Measurements from ENCODE around the gene ADAMTS9.

ADAMTS9 gene

GRCh38 chr3:64726414-64727090 is 38.8 kb upstream of the ADAMTS9 start:
- TF ChIP-seq, protein P1, sequence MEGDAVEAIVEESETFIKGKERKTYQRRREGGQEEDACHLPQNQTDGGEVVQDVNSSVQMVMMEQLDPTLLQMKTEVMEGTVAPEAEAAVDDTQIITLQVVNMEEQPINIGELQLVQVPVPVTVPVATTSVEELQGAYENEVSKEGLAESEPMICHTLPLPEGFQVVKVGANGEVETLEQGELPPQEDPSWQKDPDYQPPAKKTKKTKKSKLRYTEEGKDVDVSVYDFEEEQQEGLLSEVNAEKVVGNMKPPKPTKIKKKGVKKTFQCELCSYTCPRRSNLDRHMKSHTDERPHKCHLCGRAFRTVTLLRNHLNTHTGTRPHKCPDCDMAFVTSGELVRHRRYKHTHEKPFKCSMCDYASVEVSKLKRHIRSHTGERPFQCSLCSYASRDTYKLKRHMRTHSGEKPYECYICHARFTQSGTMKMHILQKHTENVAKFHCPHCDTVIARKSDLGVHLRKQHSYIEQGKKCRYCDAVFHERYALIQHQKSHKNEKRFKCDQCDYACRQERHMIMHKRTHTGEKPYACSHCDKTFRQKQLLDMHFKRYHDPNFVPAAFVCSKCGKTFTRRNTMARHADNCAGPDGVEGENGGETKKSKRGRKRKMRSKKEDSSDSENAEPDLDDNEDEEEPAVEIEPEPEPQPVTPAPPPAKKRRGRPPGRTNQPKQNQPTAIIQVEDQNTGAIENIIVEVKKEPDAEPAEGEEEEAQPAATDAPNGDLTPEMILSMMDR (IDR thresholded peaks at IDR 0.05; ENCODE audit: control extremely low read depth, extremely low read depth, low read depth, missing control alignments): no peak
- ChIA-PET CTCF (interaction anchor here (1.0 to 1.2 kb wide), 3 partner anchors 14 to 192 kb away, joined by 3 read pairs; no protein-coding TSS in a partner anchor), POLR2A (no interaction called here)
- DNase-seq (ENCODE audit: extremely low spot score): no peak

- TF ChIP-seq, protein P1 (IDR thresholded peaks at IDR 0.05; ENCODE audit: control extremely low read depth, extremely low read depth, low read depth, missing control alignments): no peak
- ChIA-PET CTCF (interaction anchor here (1.5 kb wide), 1 partner anchor 15 kb away, joined by 3 read pairs; no protein-coding TSS in a partner anchor), POLR2A (no interaction called here)
- no peak for DNase-seq (ENCODE audit: extremely low spot score)
Measured at GRCh38 chr3:64718976-64719375, 31.2 kb upstream of the ADAMTS9 start.

DNA sequence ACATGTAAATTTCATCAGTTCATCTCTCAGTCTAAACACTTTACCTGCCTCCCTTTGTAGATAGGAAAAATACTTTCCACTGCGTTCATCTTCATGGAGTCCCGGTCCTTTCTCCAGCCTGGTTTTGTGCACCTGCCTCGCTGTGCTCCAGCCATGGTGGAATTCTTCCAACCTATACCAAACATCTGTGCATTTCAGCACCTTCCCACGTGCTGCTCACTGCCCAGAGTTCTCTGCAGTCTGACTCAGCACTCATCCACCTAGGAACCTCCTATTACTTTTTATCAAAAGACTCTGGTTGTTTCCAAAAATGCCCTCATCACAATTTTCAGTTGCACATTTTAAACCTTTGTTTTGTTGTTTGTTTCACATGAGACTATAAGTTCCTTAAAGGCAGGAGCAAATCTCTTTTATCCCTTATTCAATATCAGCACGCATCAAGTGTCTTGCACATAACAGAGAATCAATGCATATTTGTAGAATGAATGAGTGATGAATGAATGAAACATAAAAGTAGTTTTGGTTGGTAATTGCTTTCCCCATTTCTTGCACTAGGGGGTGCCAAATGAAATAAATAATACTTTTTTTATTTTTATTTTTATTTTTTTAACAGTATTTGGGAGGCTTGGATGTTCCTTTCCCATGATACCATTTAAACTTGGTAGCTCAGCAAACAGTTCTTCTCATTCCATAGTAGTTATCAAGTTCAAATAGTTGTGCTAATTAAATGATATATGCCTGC is 30.2 kb upstream of the ADAMTS9 start:
- TF ChIP-seq, protein P1 (IDR thresholded peaks at IDR 0.05; ENCODE audit: control extremely low read depth, extremely low read depth, low read depth, missing control alignments): no peak
- no peak for DNase-seq (ENCODE audit: extremely low spot score)
- POLR2A ChIA-PET: no interaction called here
- CTCF ChIA-PET: interaction anchor here (1.5 kb wide), 1 partner anchor 14 kb away, joined by 3 read pairs; no protein-coding TSS in a partner anchor

DNA sequence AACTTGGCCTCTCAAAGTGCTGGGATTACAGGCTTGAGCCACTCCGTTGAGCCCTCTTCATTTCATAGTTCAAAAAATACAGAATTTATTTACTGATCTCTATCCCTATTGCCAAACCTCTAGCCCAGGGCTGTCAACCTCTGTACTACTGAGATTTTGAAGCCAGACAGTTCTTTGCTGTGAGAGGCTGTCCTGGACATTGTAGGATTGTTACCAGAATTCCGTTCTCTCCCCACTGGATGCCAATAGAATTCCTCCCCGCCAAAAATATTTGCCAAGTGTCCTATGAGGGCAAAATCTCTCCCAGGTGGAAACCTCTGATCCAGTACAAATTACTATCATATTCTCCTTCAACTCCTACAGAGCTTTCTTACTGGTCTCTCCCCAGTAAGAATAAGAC is 29.6 kb upstream of the ADAMTS9 start:
- DNase-seq (ENCODE audit: extremely low spot score): no peak
- TF ChIP-seq, protein P1 (IDR thresholded peaks at IDR 0.05; ENCODE audit: control extremely low read depth, extremely low read depth, low read depth, missing control alignments): no peak
- ChIA-PET POLR2A (no interaction called here), CTCF (no interaction called here)

DNA sequence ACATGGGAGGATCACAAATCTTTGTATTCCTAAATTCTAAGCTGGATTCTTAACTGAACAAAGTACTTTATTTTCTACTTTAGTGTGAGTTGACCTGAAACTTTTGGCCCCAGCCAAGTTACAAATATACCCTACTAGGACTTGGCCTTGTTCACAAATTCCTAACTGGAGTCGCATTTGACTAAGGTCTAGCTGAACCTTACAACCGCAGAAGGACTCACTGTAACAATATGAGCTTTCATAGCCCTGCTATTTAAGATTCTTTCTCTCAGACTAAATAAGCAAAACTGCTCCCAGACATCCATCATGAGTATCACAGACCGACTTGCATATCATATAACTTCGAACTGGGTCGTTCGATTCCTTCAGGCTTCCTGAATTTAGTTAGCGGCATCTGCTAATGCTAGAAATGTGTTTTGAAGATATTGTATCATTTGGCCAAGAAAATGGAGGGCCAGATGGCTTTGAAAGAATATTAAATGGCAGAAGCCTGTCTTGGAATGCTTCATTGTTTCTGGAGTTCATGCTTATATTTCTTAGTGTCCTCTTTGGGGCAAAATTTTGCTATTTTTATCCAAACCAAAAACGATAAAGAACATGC is 28.4 kb upstream of the ADAMTS9 start:
- ChIA-PET POLR2A (no interaction called here), CTCF (interaction anchor here (1.0 to 2.4 kb wide), 2 partner anchors 9 to 16 kb away, joined by 3 to 7 read pairs; no protein-coding TSS in a partner anchor)
- no peak for DNase-seq (ENCODE audit: extremely low spot score)
- TF ChIP-seq, protein P1 (IDR thresholded peaks at IDR 0.05; ENCODE audit: control extremely low read depth, extremely low read depth, low read depth, missing control alignments): no peak

DNA sequence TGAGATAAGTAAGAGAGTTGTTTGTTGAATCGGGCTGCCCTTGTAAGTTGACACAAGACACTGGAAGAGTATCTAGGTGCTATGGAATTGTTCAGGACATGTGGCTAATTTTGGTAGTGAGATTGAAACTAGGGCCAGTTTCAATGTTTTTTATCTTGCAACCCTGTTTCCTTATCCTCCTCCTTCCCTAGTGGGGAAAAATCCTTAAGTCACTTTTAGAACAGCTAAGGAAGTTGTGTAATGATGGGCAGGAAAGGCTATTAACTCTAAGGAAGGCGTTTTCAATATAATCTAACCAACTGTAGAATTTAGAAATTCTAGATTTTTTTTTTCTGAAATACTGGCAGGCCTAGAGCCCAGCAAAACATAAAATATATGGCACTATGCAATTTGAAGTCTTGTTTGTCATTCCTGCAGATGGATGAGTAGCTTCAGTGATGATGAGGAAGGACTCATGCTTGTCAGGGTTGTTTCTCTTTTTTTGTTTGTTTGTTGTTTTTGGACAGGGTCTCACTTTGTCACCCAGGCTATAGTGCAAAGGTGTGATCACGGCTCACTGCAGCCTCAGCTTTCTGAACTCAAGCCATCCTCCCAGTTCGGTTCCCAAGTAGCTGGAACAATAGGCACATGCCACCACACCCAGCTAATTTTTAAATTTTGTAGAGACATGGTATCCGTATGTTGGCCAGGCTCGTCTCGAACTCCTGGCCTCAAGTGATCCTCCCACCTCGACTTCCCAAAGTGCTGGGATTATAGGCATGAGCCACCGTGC is 27.6 kb upstream of the ADAMTS9 start:
- CTCF ChIA-PET: interaction anchor here (1.0 to 2.4 kb wide), 2 partner anchors 10 to 16 kb away, joined by 3 to 7 read pairs; no protein-coding TSS in a partner anchor

More for the DNA sequence above, 27.6 kb upstream of the ADAMTS9 start:
- POLR2A ChIA-PET: no interaction called here
- no peak for DNase-seq (ENCODE audit: extremely low spot score)
- TF ChIP-seq, protein P1 (IDR thresholded peaks at IDR 0.05; ENCODE audit: control extremely low read depth, extremely low read depth, low read depth, missing control alignments): no peak

Measured in GM10248 (cell line).